H9 (cell line): ENCODE results near the gene MSMB. TPM values are rescaled to one million over a fixed set of nuclear protein-coding genes. Genes with fewer than 3 reads are reported as not detected.
A peak's percentile ranks its signal among the peaks of the same experiment; 100 is the strongest.

Experiments used
- DNase-seq: peaks from one replicate; pipeline ENCODE4 v3.0.0-alpha.2; 2017
- H2AFZ ChIP-seq: one replicate; pipeline ENCODE4 v1.6.1; 2013; ENCODE audit warnings: mild to moderate bottlenecking, low read length, control low read depth, moderate library complexity
- H2AK5ac ChIP-seq: 2 replicates; pipeline ENCODE4 v1.6.1; 2013; ENCODE audit warnings: low read length, control low read depth, mixed read lengths; ENCODE audit not compliant: insufficient read length
- H2BK120ac ChIP-seq: one replicate; pipeline ENCODE4 v1.6.1; 2013; ENCODE audit warnings: low read depth, mild to moderate bottlenecking, low read length, control low read depth, inconsistent platforms; ENCODE audit not compliant: poor library complexity, severe bottlenecking
- H2BK12ac ChIP-seq: 2 replicates; pipeline ENCODE4 v1.6.1; 2013; ENCODE audit warnings: low read length, control low read depth, mixed read lengths, low read depth; ENCODE audit not compliant: insufficient read length
- H2BK15ac ChIP-seq: 2 replicates; pipeline ENCODE4 v1.6.1; 2013; ENCODE audit warnings: low read depth, low read length, control low read depth
- H2BK20ac ChIP-seq: one replicate; pipeline ENCODE4 v1.6.1; 2013; ENCODE audit warnings: low read depth, mild to moderate bottlenecking, low read length, control low read depth, inconsistent platforms; ENCODE audit not compliant: poor library complexity, severe bottlenecking
- H2BK5ac ChIP-seq: 2 replicates; pipeline ENCODE4 v1.6.1; 2013; ENCODE audit warnings: low read length, control low read depth, mixed read lengths; ENCODE audit not compliant: insufficient read length
- H3K14ac ChIP-seq: 2 replicates; pipeline ENCODE4 v1.6.1; 2013; ENCODE audit warnings: low read length, control low read depth; ENCODE audit not compliant: insufficient read depth
- H3K18ac ChIP-seq: 2 replicates; pipeline ENCODE4 v1.6.1; 2013; ENCODE audit warnings: low read depth, mild to moderate bottlenecking, mixed read lengths, low read length, control low read depth; ENCODE audit not compliant: insufficient read length
- H3K23ac ChIP-seq: 2 replicates; pipeline ENCODE4 v1.6.1; 2013; ENCODE audit warnings: low read length, control low read depth, mixed read lengths, low read depth; ENCODE audit not compliant: insufficient read length
- H3K23me2 ChIP-seq: 2 replicates; pipeline ENCODE4 v1.6.1; 2013; ENCODE audit warnings: low read depth, mild to moderate bottlenecking, mixed read lengths, low read length, control low read depth; ENCODE audit not compliant: insufficient read length, poor library complexity, severe bottlenecking
- H3K27ac ChIP-seq: 2 replicates; pipeline ENCODE4 v1.5.1; 2013; ENCODE audit warnings: low read length, control low read depth, mixed read lengths, low read depth; ENCODE audit not compliant: insufficient read length
- H3K27me3 ChIP-seq: 2 replicates; pipeline ENCODE4 v1.6.1; 2013; ENCODE audit warnings: low read length, control low read depth, inconsistent platforms; ENCODE audit not compliant: insufficient read depth
- H3K4ac ChIP-seq: 2 replicates; pipeline ENCODE4 v1.6.1; 2013; ENCODE audit warnings: low read depth, mild to moderate bottlenecking, control low read depth, inconsistent platforms, low read length, moderate library complexity
- H3K4me1 ChIP-seq: 2 replicates; pipeline ENCODE4 v1.6.1; 2013; ENCODE audit warnings: low read length, control low read depth, inconsistent platforms; ENCODE audit not compliant: insufficient read depth
- H3K4me2 ChIP-seq: 2 replicates; pipeline ENCODE4 v1.6.1; 2013; ENCODE audit warnings: low read length, control low read depth, mixed read lengths; ENCODE audit not compliant: insufficient read length, insufficient read depth
- H3K56ac ChIP-seq: 2 replicates; pipeline ENCODE4 v1.6.1; 2013; ENCODE audit warnings: low read depth, mild to moderate bottlenecking, mixed read lengths, low read length, control low read depth; ENCODE audit not compliant: insufficient read length
- H3K79me1 ChIP-seq: 2 replicates; pipeline ENCODE4 v1.6.1; 2013; ENCODE audit warnings: low read depth, mild to moderate bottlenecking, moderate library complexity, low read length, control low read depth, inconsistent platforms; ENCODE audit not compliant: insufficient read depth, poor library complexity, severe bottlenecking
- H3K79me2 ChIP-seq: 2 replicates; pipeline ENCODE4 v1.6.1; 2013; ENCODE audit warnings: low read length, control low read depth, inconsistent platforms; ENCODE audit not compliant: insufficient read depth
- H3K9ac ChIP-seq: 2 replicates; pipeline ENCODE4 v1.6.1; 2013; ENCODE audit warnings: low read length, control low read depth, mixed read lengths; ENCODE audit not compliant: insufficient read length; ENCODE audit errors: extremely low read depth
- H3K9me3 ChIP-seq: one replicate; pipeline ENCODE4 v1.6.1; 2013; ENCODE audit warnings: low read depth, low read length, inconsistent platforms; ENCODE audit not compliant: control insufficient read depth
- H3T11ph ChIP-seq: one replicate; pipeline ENCODE4 v1.6.1; 2013; ENCODE audit warnings: mild to moderate bottlenecking, low read length, control low read depth, inconsistent platforms
- H4K20me1 ChIP-seq: one replicate; pipeline ENCODE4 v1.6.1; 2013; ENCODE audit not compliant: control insufficient read depth, insufficient read length, insufficient read depth
- H4K5ac ChIP-seq: 2 replicates; pipeline ENCODE4 v1.6.1; 2013; ENCODE audit warnings: low read depth, mild to moderate bottlenecking, mixed read lengths, low read length, control low read depth; ENCODE audit not compliant: insufficient read length
- H4K8ac ChIP-seq: replicated peaks from 2 replicates; pipeline ENCODE4 v1.6.1; 2013; ENCODE audit warnings: low read length, control low read depth, mixed read lengths, low read depth; ENCODE audit not compliant: insufficient read length
- H4K91ac ChIP-seq: 2 replicates; pipeline ENCODE4 v1.6.1; 2013; ENCODE audit warnings: low read depth, mild to moderate bottlenecking, moderate library complexity, mixed read lengths, low read length, control low read depth; ENCODE audit not compliant: insufficient read length
- H3K27ac Mint-ChIP-seq, 3 experiments: 2 replicates in 2 of 3; 3 replicates in 1 of 3; pipeline ENCODE4 v1.8.0; 2020 to 2021; ENCODE audit warnings: mixed read lengths in 3 of 3, mild to moderate bottlenecking in 1 of 3, moderate library complexity in 1 of 3
- H3K27me3 Mint-ChIP-seq: 2 replicates; pipeline ENCODE4 v1.8.0; 2021; ENCODE audit warnings: low read depth, mild to moderate bottlenecking, moderate library complexity, mixed read lengths
- H3K36me3 Mint-ChIP-seq, 3 experiments: 2 replicates in 2 of 3; 3 replicates in 1 of 3; pipeline ENCODE4 v1.8.0; 2020 to 2021; ENCODE audit warnings: low read depth in 3 of 3, mixed read lengths in 3 of 3; ENCODE audit not compliant: insufficient read depth in 1 of 3
- H3K4me1 Mint-ChIP-seq, 2 experiments: 2 replicates each; pipeline ENCODE4 v1.8.0; 2020; ENCODE audit warnings: mixed read lengths in 2 of 2
- H3K4me3 Mint-ChIP-seq, 2 experiments: 2 replicates in 1 of 2; 3 replicates in 1 of 2; pipeline ENCODE4 v1.8.0; 2020 to 2021; ENCODE audit warnings: mild to moderate bottlenecking in 2 of 2, mixed read lengths in 2 of 2, moderate library complexity in 1 of 2
- H3K9me3 Mint-ChIP-seq, 2 experiments: 2 replicates in 1 of 2; 3 replicates in 1 of 2; pipeline ENCODE4 v1.8.0; 2020; ENCODE audit warnings: mild to moderate bottlenecking in 2 of 2, mixed read lengths in 2 of 2, moderate library complexity in 1 of 2
- WGBS: extraction: QIAGEN DNeasy Blood & Tissue Kit; methylation state at CpG from one replicate; pipeline ENCODE4 v1.1.7; 2013; ENCODE audit warnings: missing lambda C conversion rate, low lambda C conversion rate, mixed read lengths; ENCODE audit not compliant: insufficient read length; ENCODE audit errors: extremely low coverage; 5-methylcytosine and 5-hydroxymethylcytosine counted together
- total RNA-seq: library from RNA; stranded (reverse); gene quantifications from 2 replicates; pipeline ENCODE4 v1.2.1, GENCODE V29; 2021
- TF ChIP-seq, protein P1 (sequence below): fragments of 200-600 bp; sonication (generic); conservative IDR thresholded peaks from 3 replicates; pipeline ENCODE4 v1.8.0; 2021; ENCODE audit warnings: antibody characterized with exemption, mild to moderate bottlenecking

The MSMB gene
- total RNA-seq, 1 experiment from 2014 or later, result not detected

DNA sequence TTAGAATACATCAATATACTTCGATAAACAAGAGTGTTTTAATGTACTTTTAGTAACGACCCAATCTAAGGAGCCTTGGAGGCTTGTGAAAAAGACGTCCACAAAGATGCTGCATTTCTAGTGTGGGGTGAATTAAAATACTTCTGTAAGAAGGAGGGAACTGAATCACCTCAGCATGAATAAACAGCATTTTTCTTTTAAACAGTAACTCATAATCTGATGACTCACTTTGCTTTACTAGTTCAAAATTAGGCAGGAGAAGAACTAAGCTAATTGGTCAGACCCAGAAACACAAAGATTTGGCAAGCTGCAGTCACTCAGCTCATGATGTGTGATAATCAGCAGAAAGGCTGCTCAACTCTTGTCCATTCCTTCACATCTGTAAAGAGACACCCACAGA, 39.9 kb downstream of the MSMB start:
- Histone ChIP-seq H3K9me3 (no peaks in the 10 kb centered on the region), H3K79me1 (no peaks in the 10 kb centered on the region), H3K4me2 (no peak overlapping the region), H4K5ac (no peak overlapping the region), H2BK120ac (no peak overlapping the region), H3K79me2 (no peaks in the 10 kb centered on the region), H3K14ac (no peak overlapping the region), H3T11ph (no peak overlapping the region), H4K91ac (no peak overlapping the region), H3K4me1 (no peaks in the 10 kb centered on the region), H4K20me1 (no peaks in the 10 kb centered on the region), H3K56ac (no peak overlapping the region), H3K23ac (no peak overlapping the region), H3K18ac (no peak overlapping the region), H3K27me3 (no peaks in the 10 kb centered on the region), H3K27ac (no peak overlapping the region), H2BK15ac (no peak overlapping the region), H2BK12ac (no peak overlapping the region), H2BK20ac (no peak overlapping the region), H4K8ac (no peak overlapping the region), H3K23me2 (no peaks in the 10 kb centered on the region), H3K9ac (no peak overlapping the region), H2AK5ac (no peak overlapping the region), H2BK5ac (no peak overlapping the region), H2AFZ (no peak overlapping the region), H3K4ac (no peak overlapping the region)
- Mint-ChIP-seq H3K4me1 (no peaks in the 10 kb centered on the region), H3K27ac (peak overlapping the region in 1 of 3 experiments; percentile 71; a peak in 1 of 7 replicates), H3K36me3 (peaks cover 32 to 82% (median 47%) of the 10 kb centered on the region in 3 experiments; a peak in 6 of 7 replicates), H3K9me3 (no peaks in the 10 kb centered on the region), H3K4me3 (no peak overlapping the region), H3K27me3 (no peaks in the 10 kb centered on the region)
- TF ChIP-seq, protein P1, sequence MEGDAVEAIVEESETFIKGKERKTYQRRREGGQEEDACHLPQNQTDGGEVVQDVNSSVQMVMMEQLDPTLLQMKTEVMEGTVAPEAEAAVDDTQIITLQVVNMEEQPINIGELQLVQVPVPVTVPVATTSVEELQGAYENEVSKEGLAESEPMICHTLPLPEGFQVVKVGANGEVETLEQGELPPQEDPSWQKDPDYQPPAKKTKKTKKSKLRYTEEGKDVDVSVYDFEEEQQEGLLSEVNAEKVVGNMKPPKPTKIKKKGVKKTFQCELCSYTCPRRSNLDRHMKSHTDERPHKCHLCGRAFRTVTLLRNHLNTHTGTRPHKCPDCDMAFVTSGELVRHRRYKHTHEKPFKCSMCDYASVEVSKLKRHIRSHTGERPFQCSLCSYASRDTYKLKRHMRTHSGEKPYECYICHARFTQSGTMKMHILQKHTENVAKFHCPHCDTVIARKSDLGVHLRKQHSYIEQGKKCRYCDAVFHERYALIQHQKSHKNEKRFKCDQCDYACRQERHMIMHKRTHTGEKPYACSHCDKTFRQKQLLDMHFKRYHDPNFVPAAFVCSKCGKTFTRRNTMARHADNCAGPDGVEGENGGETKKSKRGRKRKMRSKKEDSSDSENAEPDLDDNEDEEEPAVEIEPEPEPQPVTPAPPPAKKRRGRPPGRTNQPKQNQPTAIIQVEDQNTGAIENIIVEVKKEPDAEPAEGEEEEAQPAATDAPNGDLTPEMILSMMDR, result no peak
- no CpG with 5 or more reads among the region's 3 CpGs for WGBS
- no peak for DNase-seq
